NCI-H2107 treated with DMSO at 0.1 percent for 48 hours (cell line): ENCODE measurements around the gene SLC49A3.

Source experiments
- DNase-seq: peaks from one replicate; lab custom pipeline; 2025; ENCODE audit not compliant: unreplicated experiment; lab: John Stamatoyannopoulos, UW

Gene SLC49A3

GRCh38 chr4:666822-667544 lies 22.0 kb downstream of the SLC49A3 start:
- DNase-seq, result no peak

DNA sequence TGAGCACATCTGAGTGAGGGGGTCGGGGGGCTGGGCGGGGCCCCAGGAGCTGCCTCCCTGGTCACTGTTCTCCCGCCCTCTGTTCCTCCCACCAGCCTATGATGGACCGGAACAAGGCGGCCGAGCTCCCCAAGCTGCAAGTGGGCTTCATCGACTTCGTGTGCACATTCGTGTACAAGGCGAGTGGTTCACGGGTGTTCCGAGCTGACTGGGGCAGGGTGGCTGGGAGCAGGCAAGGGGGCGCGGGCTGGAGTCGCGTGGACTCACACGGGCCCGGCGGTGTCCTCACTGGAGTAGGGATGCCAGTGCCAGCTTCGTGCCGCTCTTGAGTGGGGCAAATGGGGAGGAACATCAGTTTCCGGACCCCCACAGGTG lies 22.5 kb downstream of the SLC49A3 start:
- no peak for DNase-seq

DNA sequence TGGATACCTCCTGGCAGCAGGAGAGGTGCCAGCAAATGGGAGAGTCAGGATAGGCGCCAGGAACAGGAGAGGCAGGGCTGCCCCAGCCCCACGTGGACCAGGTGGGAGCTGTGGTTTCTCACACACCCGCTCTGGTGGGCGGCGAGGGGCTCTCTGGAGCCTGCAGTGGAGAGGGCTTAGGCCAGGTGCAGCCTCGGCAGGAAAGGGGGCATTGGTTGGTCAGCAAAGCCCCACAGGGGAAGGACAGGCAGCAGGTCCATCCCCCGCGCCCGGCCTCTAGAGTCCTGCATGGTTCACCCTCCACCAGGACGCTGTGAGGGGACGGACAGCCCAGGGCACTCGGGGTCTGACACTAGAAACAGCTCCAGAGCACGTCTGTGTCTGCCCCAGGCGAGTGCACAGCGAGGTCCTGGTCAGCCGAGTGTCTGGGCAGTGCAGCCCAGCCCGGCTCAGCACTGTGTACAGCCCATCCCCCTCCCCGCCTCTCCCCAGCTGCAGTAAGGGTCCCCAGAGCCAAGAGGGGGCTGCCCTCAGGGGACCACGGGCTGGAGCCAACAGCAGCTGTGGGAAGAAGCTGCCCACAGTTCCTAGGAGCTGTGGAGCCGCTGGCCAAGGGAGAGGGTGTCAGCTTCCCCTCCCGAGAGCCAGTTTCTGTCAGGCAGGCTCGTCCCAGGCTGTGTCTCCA lies 23.1 kb downstream of the SLC49A3 start:
- no peak for DNase-seq

DNA sequence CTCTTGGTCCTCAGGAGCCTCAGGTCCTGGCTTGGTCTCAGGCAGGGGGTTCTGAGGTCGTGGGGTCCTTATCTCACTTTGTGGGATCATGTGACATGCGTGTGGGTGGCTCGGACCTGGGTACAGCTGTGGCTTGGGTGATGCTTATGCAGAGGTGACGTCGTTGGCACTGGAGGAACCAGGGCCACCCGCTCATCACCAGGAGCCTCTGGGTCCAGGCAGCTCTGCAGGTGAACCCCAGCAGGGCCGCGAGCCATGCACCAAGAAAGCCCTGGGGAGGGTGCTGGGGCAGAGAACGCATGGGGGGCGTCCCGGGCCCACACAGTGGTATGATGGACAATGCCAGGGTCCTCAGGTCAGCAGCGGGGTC lies 23.6 kb downstream of the SLC49A3 start:
- no peak for DNase-seq

DNA sequence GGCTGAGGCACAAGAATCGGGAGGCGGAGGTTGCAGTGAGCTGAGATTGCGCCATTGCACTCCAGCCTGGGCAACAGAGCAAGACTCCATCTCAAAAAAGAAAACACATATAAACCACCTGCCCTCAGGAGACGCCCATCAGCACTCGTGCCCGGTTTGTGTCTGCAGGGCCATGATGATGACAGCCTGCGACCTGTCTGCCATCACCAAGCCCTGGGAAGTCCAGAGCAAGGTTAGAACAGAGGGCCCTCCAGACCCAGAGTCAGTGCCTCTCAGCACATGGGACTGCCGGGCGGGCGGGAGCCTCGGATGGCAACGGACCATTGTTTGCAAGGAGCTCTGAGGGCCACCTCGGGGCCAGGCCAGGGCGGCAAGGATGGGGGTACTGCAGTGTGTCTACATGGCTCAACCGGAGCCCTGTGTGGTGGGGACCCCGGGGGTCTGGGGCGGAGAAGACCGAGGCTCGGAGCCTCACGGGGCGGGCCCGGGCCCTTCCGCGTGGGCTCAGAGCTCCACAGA lies 24.2 kb downstream of the SLC49A3 start:
- no peak for DNase-seq

- DNase-seq, result no peak
Measured at GRCh38 chr4:663438-664428, 25.2 kb downstream of the SLC49A3 start.

- no peak for DNase-seq
Measured at GRCh38 chr4:663046-663437, 25.9 kb downstream of the SLC49A3 start.

DNA sequence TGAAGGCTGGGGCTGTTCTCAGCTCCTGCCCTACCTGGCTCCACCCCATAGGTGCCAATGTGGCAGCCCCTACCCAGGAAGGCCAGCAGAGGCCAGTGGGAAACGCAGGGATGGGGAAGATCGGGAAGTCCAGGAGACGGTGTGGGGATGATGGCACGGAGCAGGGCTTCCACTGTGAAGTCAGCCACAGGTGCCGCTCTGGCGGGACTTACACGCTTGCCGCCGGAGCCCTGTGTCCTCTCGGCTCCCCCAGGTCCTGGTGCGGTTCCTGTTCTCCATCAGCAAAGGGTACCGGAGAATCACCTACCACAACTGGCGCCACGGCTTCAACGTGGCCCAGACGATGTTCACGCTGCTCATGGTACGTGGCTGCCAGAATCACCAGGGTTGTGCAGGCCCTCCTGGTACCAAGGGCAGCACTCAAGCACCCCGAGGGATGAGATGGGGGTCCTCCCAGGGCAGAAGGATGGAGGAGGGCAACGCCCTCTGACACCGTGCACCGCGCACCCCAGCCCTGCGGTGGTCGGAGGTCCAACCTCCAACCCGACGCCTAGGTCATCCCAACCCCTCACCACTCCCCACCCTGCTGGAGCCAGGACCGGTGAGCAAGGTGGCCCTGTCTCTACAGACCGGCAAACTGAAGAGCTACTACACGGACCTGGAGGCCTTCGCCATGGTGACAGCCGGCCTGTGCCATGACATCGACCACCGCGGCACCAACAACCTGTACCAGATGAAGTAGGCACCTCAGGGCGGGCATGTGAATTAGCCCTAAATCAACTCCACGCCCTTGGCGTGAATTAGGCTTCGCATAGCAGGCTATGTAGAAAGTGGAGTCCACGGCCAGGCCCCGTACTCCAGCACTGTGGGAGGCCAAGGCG lies 26.8 kb downstream of the SLC49A3 start:
- no peak for DNase-seq

DNA sequence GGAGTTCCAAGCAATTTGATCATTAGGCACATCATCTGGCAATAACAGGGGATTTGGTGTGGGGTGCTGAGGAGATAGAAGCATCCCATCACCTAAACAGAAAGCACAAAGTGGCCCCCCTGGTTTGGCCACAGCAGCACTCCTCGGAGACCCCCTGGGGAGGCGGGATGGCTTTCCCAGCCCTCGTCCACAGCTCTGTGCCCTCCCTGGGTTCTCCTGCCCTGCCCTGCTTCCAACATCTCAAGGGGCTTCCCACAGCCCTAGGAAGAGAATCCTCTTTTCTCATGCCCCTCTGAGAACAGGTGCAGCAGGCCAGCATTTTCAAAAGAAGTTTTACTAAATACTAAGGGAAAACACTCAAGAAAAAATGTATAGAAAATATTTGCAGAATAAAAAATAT lies 27.7 kb downstream of the SLC49A3 start:
- DNase-seq, result no peak

DNA sequence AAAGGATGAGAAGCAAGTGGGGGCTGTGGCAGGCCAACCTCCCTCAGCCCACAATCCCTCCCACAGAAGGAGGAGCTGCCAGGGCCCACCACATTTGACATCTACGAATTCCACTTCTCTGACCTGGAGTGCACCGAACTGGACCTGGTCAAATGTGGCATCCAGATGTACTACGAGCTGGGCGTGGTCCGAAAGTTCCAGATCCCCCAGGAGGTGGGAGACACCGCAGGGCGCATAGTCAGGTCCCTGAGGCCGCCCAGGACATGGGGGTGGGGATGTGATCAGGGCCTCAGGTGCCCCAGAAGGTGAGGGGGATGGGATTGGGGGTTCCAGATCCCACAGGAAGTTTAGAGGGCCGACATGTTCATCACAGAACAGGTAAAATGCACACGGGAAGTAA lies 28.6 kb downstream of the SLC49A3 start:
- no peak for DNase-seq

DNA sequence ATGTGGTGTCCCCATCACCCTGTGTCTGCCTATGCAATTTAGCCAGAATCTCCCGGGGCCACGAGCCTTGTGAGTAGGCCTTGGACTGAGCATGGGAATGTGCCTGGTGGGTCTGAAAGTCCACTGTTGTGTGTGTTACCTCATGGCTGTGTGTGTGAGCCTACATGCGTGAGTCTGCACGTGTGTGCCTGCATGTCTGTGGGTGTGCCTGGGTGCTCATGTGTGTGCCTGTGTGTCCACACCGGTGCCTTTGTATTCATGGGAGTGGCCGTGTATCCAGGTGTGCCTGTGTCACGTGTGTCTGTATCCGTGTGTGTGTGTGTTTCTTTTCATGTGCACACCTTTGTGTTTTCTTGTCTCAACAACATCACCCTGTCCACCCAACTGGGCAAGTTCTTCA lies 29.1 kb downstream of the SLC49A3 start:
- no peak for DNase-seq

GRCh38 chr4:658681-659667 lies 30.0 kb downstream of the SLC49A3 start:
- DNase-seq, result no peak

- no peak for DNase-seq
Measured at GRCh38 chr4:657834-658667, 30.9 kb downstream of the SLC49A3 start.

- no peak for DNase-seq
Measured at GRCh38 chr4:657338-657833, 31.6 kb downstream of the SLC49A3 start.

GRCh38 chr4:656436-657337 lies 32.3 kb downstream of the SLC49A3 start:
- DNase-seq, result no peak

GRCh38 chr4:655464-656151 lies 33.3 kb downstream of the SLC49A3 start:
- no peak for DNase-seq
